PC-9 (cell line): ENCODE data around the gene ZNF839. TPM values are rescaled to one million over a fixed set of nuclear protein-coding genes. Genes with fewer than 3 reads are reported as not detected.

Experiments used
- BruUV-seq: library from RNA; stranded (reverse); fragments of 400-500 nt; replicated peaks from 2 replicates; lab custom pipeline; 2021; lab: Mats Ljungman, UMichigan
- CTCF ChIA-PET: fragments of 300-600 bp; sonication (Branson Sonifier 250); formaldehyde crosslinking; loops from one replicate; lab custom pipeline; 2022; ENCODE audit warnings: antibody characterized with exemption; lab: Charles Lee
- POLR2A ChIA-PET: fragments of 300-600 bp; sonication (Branson Sonifier 250); formaldehyde crosslinking; loops from one replicate; lab custom pipeline; 2022; ENCODE audit warnings: antibody characterized with exemption; ENCODE audit not compliant: unreplicated experiment; lab: Charles Lee
- DNase-seq, 2 experiments: peaks; one replicate each; pipeline versions ENCODE4 v3.0.0 to v3.0.0-alpha.2; 2015 to 2022; ENCODE audit warnings: mixed read lengths in 1 of 2
- H2AFZ ChIP-seq: fragments of 200-600 bp; sonication (generic); 2 replicates; pipeline ENCODE4 v1.8.1; 2017; ENCODE audit warnings: antibody characterized with exemption
- H3F3A ChIP-seq: fragments of 200-600 bp; sonication (generic); 2 replicates; pipeline ENCODE4 v1.8.1; 2017; ENCODE audit warnings: antibody characterized with exemption, mild to moderate bottlenecking, low read depth; ENCODE audit not compliant: insufficient read depth
- H3K27ac ChIP-seq: fragments of 200-600 bp; sonication (generic); 2 replicates; pipeline ENCODE4 v1.6.1; 2016; ENCODE audit warnings: mixed run types
- H3K27me3 ChIP-seq: fragments of 200-600 bp; sonication (generic); 2 replicates; pipeline ENCODE4 v1.6.1; 2016; ENCODE audit warnings: low read depth, mixed run types; ENCODE audit not compliant: insufficient read depth
- H3K36me3 ChIP-seq: fragments of 200-600 bp; sonication (generic); 2 replicates; pipeline ENCODE4 v1.6.1; 2016; ENCODE audit warnings: low read depth, mixed run types
- H3K4me1 ChIP-seq: fragments of 200-600 bp; sonication (generic); replicated peaks from 2 replicates; pipeline ENCODE4 v1.6.1; 2016; ENCODE audit warnings: mixed run types; ENCODE audit not compliant: insufficient read depth
- H3K4me2 ChIP-seq: fragments of 200-600 bp; sonication (generic); 2 replicates; pipeline ENCODE4 v1.6.1; 2017; ENCODE audit warnings: mixed run types
- H3K4me3 ChIP-seq: fragments of 200-600 bp; sonication (generic); 2 replicates; pipeline ENCODE4 v1.6.1; 2016; ENCODE audit warnings: mixed run types
- H3K79me2 ChIP-seq: fragments of 200-600 bp; sonication (generic); 2 replicates; pipeline ENCODE4 v1.6.1; 2017; ENCODE audit warnings: low read depth, mixed run types
- H3K9me2 ChIP-seq: fragments of 200-600 bp; sonication (generic); 2 replicates; pipeline ENCODE4 v1.8.1; 2017; ENCODE audit warnings: mild to moderate bottlenecking; ENCODE audit not compliant: insufficient read depth
- H3K9me3 ChIP-seq: fragments of 200-600 bp; sonication (generic); 2 replicates; pipeline ENCODE4 v1.8.1; 2016; ENCODE audit warnings: low read depth; ENCODE audit not compliant: insufficient read depth
- H4K20me1 ChIP-seq: fragments of 200-600 bp; sonication (generic); 2 replicates; pipeline ENCODE4 v1.8.1; 2017; ENCODE audit not compliant: insufficient read depth
- EZH2 ChIP-seq: fragments of 200-600 bp; sonication (generic); IDR thresholded peaks from 2 replicates; pipeline ENCODE4 v1.8.0; 2017; ENCODE audit warnings: antibody characterized with exemption, low read depth
- intact Hi-C: fragments of 100-400 bp; cut with micrococcal nuclease; formaldehyde crosslinking; loops from one replicate; pipeline ENCODE4 v1.10.0; 2022; ENCODE audit not compliant: unreplicated experiment
- total RNA-seq: library from RNA; stranded (reverse); gene quantifications from 2 replicates; pipeline ENCODE4 v1.2.3, GENCODE V29; 2021
- TF ChIP-seq, protein P1 (sequence below): fragments of 200-600 bp; sonication (generic); conservative IDR thresholded peaks from 2 replicates; pipeline ENCODE4 v1.6.1; 2017; ENCODE audit warnings: mixed run types, antibody characterized with exemption, mild to moderate bottlenecking, moderate library complexity

Gene ZNF839
- total RNA-seq, 1 experiment from 2014 or later = 11.8 TPM

DNA sequence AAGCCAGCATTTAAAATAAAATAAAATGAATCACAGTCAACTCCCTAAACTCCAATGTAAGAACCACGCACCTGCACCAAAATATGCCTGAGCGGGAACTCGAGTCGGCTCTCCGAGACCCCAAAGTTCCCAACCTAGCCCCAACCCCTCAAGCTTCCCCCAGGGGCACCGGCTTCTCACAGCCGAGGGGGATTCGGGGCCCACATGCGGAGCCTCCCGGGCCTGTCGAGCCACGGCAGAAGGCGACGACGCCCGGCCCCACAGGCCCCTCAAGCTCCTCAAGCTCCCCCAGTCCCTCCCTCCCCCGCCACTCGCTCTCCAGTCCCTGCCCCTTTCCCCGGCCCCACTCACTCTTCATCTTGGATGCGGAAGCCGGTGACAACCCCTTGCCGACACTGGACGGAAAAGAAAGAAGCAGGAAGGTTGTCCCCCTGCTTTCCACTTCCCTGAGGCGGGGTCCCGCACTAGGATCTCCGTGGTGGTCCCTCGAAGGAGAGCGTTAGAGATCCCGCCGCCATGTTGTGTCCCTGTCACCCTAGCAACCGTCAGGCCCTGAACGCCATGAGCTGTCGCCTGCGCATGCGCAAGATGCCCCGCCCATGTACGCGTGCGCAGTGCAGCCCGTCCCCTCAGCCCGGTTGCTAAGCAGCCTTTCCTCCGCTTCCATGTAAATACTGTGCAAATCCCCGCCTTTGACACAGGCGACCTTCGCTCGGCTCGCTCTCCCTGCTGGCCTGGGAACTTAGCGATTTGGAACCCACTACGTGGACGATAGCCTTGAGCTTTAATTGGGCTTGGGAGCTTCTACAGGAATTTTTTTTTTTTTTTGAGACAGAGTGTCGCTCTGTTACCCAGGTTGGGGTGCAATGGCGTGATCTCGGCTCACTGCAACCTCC lies 14.7 kb upstream of the ZNF839 start, which contains the start of gene MOK:
Gene MOK, minus strand, starts transcription at position 554 of the 896 bp plus-strand sequence. Its CDS starts 196 bp downstream, at position 358.
- no peaks in the 10 kb centered on the region for H3K36me3 ChIP-seq
- H3K79me2 ChIP-seq = peaks cover 43% of the 10 kb centered on the region
- H3K27me3 ChIP-seq = no peaks in the 10 kb centered on the region
- ChIA-PET POLR2A (interaction anchor here (0.5 to 0.8 kb wide), 7 partner anchors 9 to 289 kb away, joined by 3 to 8 read pairs (median 5); no protein-coding TSS in a partner anchor), CTCF (interaction anchor here (0.6 to 0.9 kb wide), 2 partner anchors 9 to 165 kb away, joined by 3 to 11 read pairs; partner anchors contain the start of gene WDR20)
- H4K20me1 ChIP-seq = no peaks in the 10 kb centered on the region
- H3K27ac ChIP-seq = peak within 1 kb of the TSS; percentile 20; the same call in 1 of the 2 replicates
- H3K4me3 ChIP-seq = peak within 1 kb of the TSS; percentile 83
- H3F3A ChIP-seq = peaks cover 6% of the 10 kb centered on the region; the same call in 1 of the 2 replicates
- TF ChIP-seq EZH2 = no peak
- TF ChIP-seq, protein P1, sequence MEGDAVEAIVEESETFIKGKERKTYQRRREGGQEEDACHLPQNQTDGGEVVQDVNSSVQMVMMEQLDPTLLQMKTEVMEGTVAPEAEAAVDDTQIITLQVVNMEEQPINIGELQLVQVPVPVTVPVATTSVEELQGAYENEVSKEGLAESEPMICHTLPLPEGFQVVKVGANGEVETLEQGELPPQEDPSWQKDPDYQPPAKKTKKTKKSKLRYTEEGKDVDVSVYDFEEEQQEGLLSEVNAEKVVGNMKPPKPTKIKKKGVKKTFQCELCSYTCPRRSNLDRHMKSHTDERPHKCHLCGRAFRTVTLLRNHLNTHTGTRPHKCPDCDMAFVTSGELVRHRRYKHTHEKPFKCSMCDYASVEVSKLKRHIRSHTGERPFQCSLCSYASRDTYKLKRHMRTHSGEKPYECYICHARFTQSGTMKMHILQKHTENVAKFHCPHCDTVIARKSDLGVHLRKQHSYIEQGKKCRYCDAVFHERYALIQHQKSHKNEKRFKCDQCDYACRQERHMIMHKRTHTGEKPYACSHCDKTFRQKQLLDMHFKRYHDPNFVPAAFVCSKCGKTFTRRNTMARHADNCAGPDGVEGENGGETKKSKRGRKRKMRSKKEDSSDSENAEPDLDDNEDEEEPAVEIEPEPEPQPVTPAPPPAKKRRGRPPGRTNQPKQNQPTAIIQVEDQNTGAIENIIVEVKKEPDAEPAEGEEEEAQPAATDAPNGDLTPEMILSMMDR = no peak
- BruUV-seq = no TSS peak
- H3K9me3 ChIP-seq = no peaks in the 10 kb centered on the region
- intact Hi-C loops = no loop called here
- H3K4me1 ChIP-seq = peaks cover 11% of the 10 kb centered on the region
- peak within 1 kb of the TSS; percentile 86 for H2AFZ ChIP-seq
- H3K4me2 ChIP-seq = peak within 1 kb of the TSS; percentile 83
- no peaks in the 10 kb centered on the region for H3K9me2 ChIP-seq
- DNase-seq = peak; percentile 94 to 96

DNA sequence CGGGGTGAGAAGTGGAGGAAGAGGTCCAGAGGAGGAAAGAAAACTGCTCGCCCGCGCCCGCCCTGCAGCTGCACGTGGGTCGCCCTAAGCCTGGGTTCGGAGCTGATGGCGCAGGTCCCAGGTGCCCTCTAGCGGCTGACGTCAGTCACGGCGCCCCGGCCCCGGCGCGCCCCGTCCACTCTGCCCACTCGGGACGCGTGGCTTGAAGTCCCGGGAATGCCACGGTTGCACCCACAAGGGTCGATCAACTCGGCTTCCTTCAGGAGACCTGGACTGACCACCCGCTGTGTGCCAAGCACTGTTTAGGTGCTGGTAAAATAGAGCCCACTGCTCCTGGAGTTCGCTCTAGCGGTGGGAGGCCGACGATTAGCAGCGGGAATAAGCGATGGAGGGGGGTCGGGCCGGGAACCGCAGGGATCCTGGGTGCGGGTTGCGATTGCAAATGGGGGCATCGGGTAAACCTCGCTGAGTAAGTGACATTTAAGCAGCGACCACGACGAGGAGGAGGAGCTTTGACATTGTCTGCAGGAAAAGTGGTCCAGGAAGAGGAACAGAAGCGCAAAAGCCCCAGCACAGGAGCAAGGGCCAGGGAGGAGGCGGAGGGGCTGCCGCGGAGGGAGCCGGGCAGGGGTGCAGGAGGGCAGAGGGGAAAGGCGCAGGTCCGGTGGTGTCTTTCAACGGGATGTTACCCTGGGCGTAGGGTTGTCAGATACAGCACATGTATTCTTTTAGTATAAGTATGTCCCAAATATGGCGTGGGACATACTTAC lies 5.1 kb upstream of the ZNF839 start:
- POLR2A ChIA-PET = interaction anchor here (0.5 to 1.1 kb wide), 3 partner anchors 9 to 285 kb away, joined by 4 to 9 read pairs (median 6); partner anchors contain the start of gene MOK
- H3K9me3 ChIP-seq = no peaks in the 10 kb centered on the region
- H3K4me2 ChIP-seq = peak overlapping the region; percentile 96
- peaks cover 9% of the 10 kb centered on the region; the same call in 1 of the 2 replicates for H3K79me2 ChIP-seq
- DNase-seq = peak; percentile 51 to 65
- no peaks in the 10 kb centered on the region for H3K9me2 ChIP-seq
- H3K4me3 ChIP-seq = peak overlapping the region; percentile 60
- CTCF ChIA-PET = interaction anchor here (0.9 kb wide), 1 partner anchor 9 kb away, joined by 11 read pairs; the partner anchor contains the start of gene MOK
- H3F3A ChIP-seq = peaks cover 28% of the 10 kb centered on the region
- no peaks in the 10 kb centered on the region for H3K27me3 ChIP-seq
- intact Hi-C loops = loop anchor here (1.0 to 10.0 kb wide), 4 partner anchors 79 to 610 kb away; partner anchors contain the start of gene ANKRD9
- no peaks in the 10 kb centered on the region for H4K20me1 ChIP-seq
- peak overlapping the region; percentile 74 for H2AFZ ChIP-seq
- peaks cover 31% of the 10 kb centered on the region for H3K4me1 ChIP-seq
- BruUV-seq = no TSS peak
- no peak overlapping the region for H3K27ac ChIP-seq
- no peaks in the 10 kb centered on the region for H3K36me3 ChIP-seq
- TF ChIP-seq EZH2 = no peak
- TF ChIP-seq, protein P1 = peak; percentile 99

DNA sequence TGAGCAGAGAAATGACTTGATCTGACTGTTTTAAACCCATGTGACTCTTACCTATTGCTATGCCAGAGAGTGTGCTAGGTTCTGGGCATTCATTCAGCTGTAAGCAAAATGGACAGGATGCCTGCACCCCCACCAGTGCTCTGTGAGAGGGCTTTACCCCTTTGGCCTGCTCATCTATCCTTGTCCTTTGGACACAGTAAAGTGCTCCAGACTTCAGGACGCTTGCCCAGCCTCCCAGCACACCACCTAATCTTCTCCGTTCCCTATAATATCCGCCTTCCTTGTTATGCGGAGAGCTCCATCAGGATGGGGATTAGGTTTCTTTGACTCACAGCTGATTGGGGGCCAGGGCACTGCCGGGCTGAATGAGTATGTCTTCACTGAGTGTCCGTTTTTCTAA lies 4.4 kb upstream of the ZNF839 start:
- DNase-seq = no peak
- H3K27ac ChIP-seq = no peak overlapping the region
- no peaks in the 10 kb centered on the region for H3K9me2 ChIP-seq
- H4K20me1 ChIP-seq = no peaks in the 10 kb centered on the region
- H3K36me3 ChIP-seq = no peaks in the 10 kb centered on the region
- no peaks in the 10 kb centered on the region for H3K27me3 ChIP-seq
- H3K4me2 ChIP-seq = no peak overlapping the region
- peaks cover 31% of the 10 kb centered on the region for H3K4me1 ChIP-seq
- BruUV-seq = no TSS peak
- no peak overlapping the region for H3K4me3 ChIP-seq
- H3K79me2 ChIP-seq = peaks cover 12% of the 10 kb centered on the region
- intact Hi-C loops = loop anchor here (5.0 to 10.0 kb wide), 2 partner anchors 192 to 610 kb away; partner anchors contain the start of gene ANKRD9
- H2AFZ ChIP-seq = no peak overlapping the region
- TF ChIP-seq, protein P1 = no peak
- TF ChIP-seq EZH2 = no peak
- peaks cover 29% of the 10 kb centered on the region for H3F3A ChIP-seq
- CTCF ChIA-PET = interaction anchor here (1.3 kb wide), 1 partner anchor 219 kb away, joined by 4 read pairs; no protein-coding TSS in a partner anchor
- POLR2A ChIA-PET = no interaction called here
- H3K9me3 ChIP-seq = no peaks in the 10 kb centered on the region
